GM21367 (cell line): ENCODE data around the gene ERGIC2.
"Not testable (repeated sequence)": the region's sequence is repeated elsewhere in the genome, so short reads cannot be mapped to it uniquely, and the experiment has no call there.

Experiments
- ATAC-seq: cut with Tn5 transposase; IDR thresholded peaks from one replicate; pipeline ENCODE4 v1.9.1; 2021; ENCODE audit not compliant: unreplicated experiment

ERGIC2 gene

GRCh38 chr12:29380536-29381523 is at the start of gene ERGIC2:
TSS of gene ERGIC2 (minus strand) at chr12:29381172. CDS start at chr12:29371633, 9,539 bp downstream.
- peak; percentile 96 for ATAC-seq

- ATAC-seq: no peak
These were observed 49.7 kb upstream of the ERGIC2 start for GRCh38 chr12:29430716-29431044.

GRCh38 chr12:29429999-29430715 is 49.2 kb upstream of the ERGIC2 start:
- ATAC-seq: no peak

GRCh38 chr12:29428633-29429032 is 47.7 kb upstream of the ERGIC2 start:
- no peak for ATAC-seq

GRCh38 chr12:29427964-29428363 is 47.0 kb upstream of the ERGIC2 start:
- peak; percentile 98 for ATAC-seq

- ATAC-seq: no peak
These were observed 45.5 kb upstream of the ERGIC2 start for GRCh38 chr12:29426498-29426897.

GRCh38 chr12:29425722-29426121 is 44.8 kb upstream of the ERGIC2 start:
- ATAC-seq: no peak

- no peak for ATAC-seq
These were observed 35.8 kb upstream of the ERGIC2 start for GRCh38 chr12:29416748-29417147.

- ATAC-seq: no peak
These were observed 34.1 kb upstream of the ERGIC2 start for GRCh38 chr12:29415111-29415510.

GRCh38 chr12:29414368-29414767 is 33.4 kb upstream of the ERGIC2 start:
- ATAC-seq: no peak

- no peak for ATAC-seq
These were observed 24.6 kb upstream of the ERGIC2 start for GRCh38 chr12:29405561-29405960.

GRCh38 chr12:29403991-29404390 is 23.0 kb upstream of the ERGIC2 start:
- ATAC-seq: no peak

- no peak for ATAC-seq
These were observed 21.5 kb upstream of the ERGIC2 start for GRCh38 chr12:29402437-29402836.

- no peak for ATAC-seq
These were observed 17.5 kb upstream of the ERGIC2 start for GRCh38 chr12:29398495-29398894.

- ATAC-seq: no peak
These were observed 15.8 kb upstream of the ERGIC2 start for GRCh38 chr12:29396774-29397173.

- ATAC-seq: no peak
These were observed 14.4 kb upstream of the ERGIC2 start for GRCh38 chr12:29395356-29395755.

GRCh38 chr12:29390419-29390818 is 9.4 kb upstream of the ERGIC2 start:
- not testable (repeated sequence) for ATAC-seq

GRCh38 chr12:29389295-29389919 is 8.4 kb upstream of the ERGIC2 start:
- no peak for ATAC-seq

- ATAC-seq: not testable (repeated sequence)
These were observed 5.2 kb upstream of the ERGIC2 start for GRCh38 chr12:29386084-29386680.

GRCh38 chr12:29385194-29385593 is 4.2 kb upstream of the ERGIC2 start:
- ATAC-seq: not testable (repeated sequence)

GRCh38 chr12:29382251-29382650 is 1.3 kb upstream of the ERGIC2 start:
- ATAC-seq: no peak
